Right forelimb (tissue), 1 donor: ENCODE results near the gene FAM177B.

Source experiments
- DNase-seq: peaks from one replicate; pipeline ENCODE4 v3.0.0-alpha.2; 2018

Gene FAM177B

DNA sequence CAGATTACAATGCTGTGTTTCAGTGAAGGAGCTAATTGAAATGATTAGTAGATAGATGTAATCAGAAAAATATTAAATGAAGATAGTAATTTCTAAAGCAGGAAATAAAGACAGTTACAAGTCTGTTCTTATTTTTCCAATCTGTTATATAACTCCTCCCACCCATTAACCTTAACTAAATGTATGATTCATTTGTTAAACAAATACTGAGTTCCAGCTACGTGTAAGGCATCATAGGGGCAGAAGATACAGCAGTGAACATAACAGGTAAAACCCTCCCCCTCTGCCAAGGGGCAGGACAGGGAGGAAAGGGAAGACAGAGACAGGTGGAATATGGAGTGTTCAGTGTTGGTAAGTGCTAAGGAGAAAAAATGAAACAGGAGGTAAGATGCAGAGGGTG lies at the start of gene FAM177B:
TSS of gene FAM177B (plus strand) at position 231 of the 400 bp plus-strand sequence. CDS start 9,344 bp downstream, outside the sequence.
- DNase-seq = no peak

GRCh38 chr1:222691016-222691415 lies 46.0 kb upstream of the FAM177B start:
- no peak for DNase-seq

GRCh38 chr1:222694927-222695326 lies 42.1 kb upstream of the FAM177B start:
- no peak for DNase-seq

DNA sequence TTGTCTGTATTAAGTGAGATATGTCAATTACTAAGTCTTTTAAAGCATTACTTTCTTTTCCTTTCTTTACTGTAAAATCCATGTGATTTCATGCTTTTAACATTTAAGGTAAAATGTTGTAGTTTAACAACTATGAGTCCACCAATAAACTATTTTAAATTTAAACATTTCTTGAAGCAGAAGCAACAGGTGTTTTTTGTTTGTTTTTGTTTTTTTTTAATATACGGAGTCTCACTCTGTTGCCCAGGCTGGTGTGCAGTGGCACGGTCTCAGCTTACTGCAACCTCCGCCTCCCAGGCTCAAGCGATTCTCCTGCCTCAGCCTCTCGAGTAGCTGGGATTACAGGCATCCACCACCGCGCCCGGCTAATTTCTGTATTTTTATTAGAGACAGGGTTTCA lies 40.3 kb upstream of the FAM177B start:
- DNase-seq = no peak

- no peak for DNase-seq
Measured at GRCh38 chr1:222697203-222697602, 39.8 kb upstream of the FAM177B start.

DNA sequence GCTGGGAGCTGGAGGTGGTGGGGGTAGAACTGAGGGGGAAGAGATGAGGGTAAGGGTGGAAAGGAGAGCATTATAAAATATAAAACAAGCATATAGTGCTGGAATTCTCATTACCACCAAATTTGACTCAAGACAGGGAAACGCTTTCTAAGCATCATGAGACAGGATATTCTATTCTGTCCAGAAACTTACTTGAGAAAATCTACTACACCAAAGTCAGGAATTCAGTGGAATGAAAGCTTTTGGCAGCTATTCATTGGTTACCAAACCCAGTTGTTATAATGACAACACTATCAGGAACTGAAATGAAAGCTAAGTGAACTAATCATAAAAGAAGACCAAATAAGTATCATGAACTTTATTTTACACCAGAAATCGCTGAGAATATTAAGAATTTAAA lies 39.2 kb upstream of the FAM177B start:
- DNase-seq = no peak

DNA sequence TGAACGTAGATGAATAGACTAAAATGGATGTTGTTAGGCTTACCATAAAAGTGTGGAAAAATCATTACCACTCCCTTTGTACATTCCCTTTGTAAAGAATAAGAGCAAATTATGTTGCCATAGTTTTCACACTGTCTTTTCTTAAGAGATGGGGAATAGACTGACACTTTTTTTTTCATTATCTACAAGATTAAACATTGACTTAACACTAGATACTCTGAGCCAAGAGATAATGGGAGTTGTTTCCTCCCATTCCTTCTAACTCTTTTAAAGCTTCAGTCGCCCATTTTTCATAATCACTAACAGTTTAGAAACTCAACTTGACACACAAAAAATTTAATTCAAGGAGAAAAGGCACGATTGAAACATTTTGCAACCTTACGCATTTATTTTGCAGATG lies 34.8 kb upstream of the FAM177B start:
- DNase-seq = no peak

DNA sequence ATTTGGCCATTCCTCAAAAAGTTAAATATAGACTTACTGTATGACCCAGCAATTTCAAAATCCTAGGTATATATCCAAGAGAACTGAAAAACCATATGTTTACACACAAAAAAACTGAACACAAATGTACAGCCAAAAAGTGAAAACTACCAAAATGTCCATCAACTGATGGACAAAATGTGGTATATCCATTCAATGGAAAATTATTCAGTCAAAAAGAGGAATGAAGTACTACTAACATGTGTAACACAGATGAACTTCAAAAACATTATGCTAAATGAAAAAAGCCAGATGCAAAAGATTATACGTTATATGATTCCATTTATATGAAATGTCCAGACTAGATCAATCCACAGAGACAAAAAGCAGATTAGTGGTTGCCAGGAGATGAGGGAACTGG lies 32.7 kb upstream of the FAM177B start:
- DNase-seq = no peak

DNA sequence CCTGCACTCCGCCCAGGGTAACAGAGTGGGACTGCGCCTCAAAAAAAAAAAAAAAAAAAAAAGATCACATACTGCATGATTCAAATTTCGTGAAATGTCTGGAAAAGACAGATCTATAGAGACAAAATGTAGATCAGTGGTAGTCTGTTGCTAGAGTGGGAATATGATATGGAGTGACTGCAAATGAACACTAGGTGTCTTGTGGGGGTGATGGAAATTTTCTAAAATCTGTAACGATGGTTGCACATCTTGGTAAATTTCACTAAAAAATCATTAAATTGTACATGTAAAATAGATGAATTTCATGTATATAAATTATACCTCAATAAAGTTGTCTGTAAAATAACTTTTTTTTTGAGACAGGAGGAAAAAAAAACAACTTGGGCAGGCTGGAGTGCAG lies 30.2 kb upstream of the FAM177B start:
- DNase-seq = no peak

DNA sequence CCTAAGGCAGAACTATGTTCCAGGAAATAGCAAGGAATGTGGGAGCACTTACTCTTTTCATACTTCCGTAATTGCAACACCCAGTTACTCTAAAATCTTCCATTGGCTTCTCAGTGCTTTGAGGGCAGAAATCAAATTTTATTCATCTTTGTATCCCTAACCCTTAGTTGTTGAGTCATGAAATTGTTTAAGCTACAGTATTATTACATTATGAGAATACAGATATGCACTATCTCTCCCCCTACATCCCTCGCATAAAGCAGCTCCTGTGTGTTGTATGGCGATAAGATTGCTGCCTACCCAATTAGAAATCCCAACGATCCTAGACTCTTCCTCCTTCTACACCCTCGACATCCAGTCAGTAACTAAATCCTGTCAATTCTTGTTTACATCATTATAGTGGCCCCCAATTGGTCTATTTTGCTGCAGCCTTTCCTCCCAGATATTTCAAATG lies 27.3 kb upstream of the FAM177B start:
- no peak for DNase-seq

- DNase-seq = peak; percentile 71
Measured at GRCh38 chr1:222711319-222712252, 25.4 kb upstream of the FAM177B start.

DNA sequence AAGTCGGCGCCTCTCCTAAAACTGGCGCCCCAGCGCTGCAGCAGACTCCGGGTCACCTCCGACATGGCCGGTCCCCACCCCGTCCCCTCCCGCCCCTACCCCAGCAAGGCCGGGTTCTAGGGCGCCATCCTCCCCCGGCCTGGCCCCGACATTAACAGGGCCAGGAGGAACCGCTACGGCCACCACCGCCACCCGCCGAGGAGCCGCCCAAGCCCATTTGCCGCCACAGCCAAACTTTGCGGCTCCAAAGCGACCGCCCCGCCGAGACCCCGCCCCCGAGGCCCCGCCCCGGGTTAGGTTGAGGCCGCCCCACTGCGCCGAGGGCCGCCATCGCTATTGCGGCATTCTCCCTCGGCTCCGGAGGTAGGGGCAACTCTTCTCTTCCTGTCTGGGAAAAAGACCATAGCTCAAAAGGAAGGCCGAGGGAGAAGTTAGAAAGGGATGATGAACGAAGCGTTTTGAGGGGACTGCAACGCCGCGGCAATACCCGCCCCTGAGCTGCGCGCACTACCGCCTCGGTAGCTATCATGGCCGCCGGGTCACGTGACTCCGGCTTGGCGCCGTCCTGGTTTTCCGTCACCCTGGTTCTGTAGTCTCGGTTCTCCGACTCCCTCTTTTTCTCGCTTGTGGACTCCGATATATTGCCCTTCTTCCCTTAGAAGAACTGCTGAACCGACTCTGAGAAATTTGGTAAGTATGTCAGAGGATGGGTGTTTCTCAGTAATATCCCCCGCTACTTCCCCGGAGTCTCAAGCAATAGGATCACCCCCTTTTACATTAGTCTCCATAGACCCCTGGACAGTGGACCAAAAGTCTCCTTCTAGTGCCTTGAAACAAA lies 24.5 kb upstream of the FAM177B start, which contains the start of the genes AIDA and BROX:
TSS of gene AIDA (minus strand) at position 239 of the 838 bp plus-strand sequence. CDS start at position 65, 174 bp downstream.
TSS of gene BROX (plus strand) at position 312 of the 838 bp plus-strand sequence. CDS start 3,136 bp downstream, outside the sequence.
- peak; percentile 97 for DNase-seq

DNA sequence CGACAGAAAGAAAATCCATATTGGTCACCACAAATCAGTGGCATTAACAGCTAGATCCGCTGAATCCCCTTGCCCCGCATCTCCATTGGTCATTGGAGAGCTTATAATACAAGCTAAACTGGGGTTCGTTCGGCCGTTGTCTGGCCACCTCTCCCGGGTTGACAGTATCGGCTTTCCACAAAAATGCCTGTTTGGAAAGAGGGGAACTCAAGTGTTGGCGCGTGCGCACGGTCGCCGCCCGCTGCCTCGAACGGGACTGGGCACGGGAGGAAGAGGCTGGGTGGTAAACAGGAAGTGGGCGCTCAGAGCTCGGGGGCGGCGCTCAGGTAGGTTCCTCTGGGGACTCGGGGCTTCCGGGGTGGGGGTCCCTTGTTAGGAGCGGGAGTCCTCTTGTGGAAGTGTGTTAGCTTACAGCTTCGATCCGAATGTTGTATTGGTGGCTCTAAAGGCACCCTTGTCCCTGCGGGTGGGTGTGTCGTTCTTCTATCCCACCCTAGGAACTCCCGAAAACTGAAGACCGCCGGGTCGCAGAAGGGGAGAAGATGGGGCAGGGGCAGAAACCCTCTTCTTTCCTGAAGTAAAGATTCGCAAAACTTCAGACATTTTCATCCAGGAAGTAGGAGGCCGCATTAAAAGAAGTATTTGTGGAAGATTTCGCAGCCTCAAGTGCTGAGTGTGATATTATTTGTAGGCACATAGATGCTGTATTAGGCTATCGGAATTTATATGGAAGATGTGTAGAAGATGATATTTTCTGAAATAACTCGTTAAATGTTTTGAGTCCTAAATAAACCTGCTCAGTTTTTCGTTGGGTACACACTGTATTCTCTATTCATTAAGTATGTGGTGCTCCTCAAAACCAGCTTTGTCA lies 23.7 kb upstream of the FAM177B start:
- DNase-seq = peak; percentile 94

GRCh38 chr1:222716393-222716792 lies 20.6 kb upstream of the FAM177B start:
- DNase-seq = no peak

DNA sequence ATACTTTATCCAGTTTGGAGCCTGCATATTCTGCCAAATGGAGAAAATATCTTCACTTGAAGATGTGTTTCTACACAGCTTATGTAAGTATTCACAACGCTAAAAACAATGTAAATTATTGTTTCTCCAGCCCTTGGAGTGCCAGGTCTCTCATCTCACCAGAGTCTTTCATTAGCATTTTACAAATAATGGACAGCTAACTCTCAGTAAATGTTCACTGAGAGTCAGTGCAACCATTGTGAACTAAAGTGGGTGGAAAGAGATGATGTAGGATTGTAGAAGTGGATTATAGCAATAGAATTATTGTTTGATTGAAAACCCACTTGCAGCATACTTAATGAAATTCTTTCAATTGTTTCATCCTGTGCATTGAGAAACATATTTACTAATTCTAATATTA lies 8.3 kb upstream of the FAM177B start:
- DNase-seq = no peak

- no peak for DNase-seq
Measured at GRCh38 chr1:222730866-222731265, 6.1 kb upstream of the FAM177B start.

GRCh38 chr1:222732216-222733159 lies 4.5 kb upstream of the FAM177B start:
- no peak for DNase-seq

DNA sequence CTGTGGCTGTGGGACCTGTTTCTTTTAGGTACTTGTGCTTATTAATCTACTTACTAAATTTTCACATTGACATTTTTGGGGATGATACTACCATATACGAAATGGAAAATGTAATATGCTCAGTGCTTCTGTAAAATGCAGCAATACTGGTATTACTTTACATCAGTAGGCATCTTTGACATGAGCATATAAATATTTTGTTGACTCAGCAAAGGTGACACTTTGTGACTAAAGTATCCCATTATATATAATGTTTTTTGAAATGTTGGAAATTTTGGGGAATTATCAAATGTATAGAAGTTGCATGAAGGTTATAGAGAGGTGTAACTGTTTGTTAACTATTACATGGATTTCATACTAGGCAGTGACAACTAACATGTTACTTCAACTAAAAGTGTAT lies 2.3 kb upstream of the FAM177B start:
- no peak for DNase-seq

DNA sequence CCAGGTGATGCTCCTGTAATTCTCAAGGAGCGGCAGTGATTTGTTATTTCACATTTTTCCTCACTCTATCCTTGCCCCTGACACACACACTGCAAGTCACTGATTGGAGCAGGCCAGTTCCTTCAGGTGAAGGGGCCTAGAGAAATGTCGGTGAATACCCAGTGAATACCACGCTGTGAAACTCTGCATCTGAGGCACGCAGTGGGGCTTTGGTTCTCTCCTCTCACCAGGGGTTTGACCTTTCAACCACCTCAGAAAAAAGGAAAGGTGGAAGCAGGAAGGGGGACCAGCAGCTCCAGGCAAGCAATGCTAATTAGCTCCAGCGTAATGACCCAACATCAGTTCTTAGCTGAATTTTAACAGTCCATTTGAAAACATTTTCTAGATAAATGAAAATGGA lies 532 bp upstream of the FAM177B start:
- DNase-seq = no peak

- no peak for DNase-seq
Measured at GRCh38 chr1:222739465-222739864, 2.5 kb downstream of the FAM177B start.

GRCh38 chr1:222739929-222740328 lies 2.9 kb downstream of the FAM177B start:
- DNase-seq = no peak
